ENCODE data around the gene COL16A1. TPM values are rescaled to one million over a fixed set of nuclear protein-coding genes. Genes with fewer than 3 reads are reported as not detected.

Gene COL16A1
- total RNA-seq, 2 experiments from 2014 or later = 0.09 TPM; not detected in 1

DNA sequence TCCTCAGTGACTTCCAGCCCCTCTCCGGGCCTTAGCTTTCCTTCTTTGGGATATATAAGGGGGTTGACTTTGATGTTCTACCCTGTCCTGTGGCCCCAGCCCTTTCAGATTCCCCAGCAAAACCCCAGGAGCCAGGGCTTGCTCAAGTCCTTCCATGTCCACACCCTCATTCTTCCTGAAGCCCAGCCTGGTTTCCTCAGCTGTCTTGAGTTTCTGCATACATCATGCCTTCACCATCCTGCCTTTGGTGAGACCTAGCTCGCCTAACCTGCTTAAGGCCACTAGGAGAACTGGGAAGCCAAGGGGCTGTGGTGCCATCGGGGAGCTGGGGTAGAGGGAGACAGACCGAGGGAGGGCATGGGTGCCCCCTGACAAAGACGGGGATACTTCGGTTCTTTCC lies 42.0 kb downstream of the COL16A1 start:
- no peak for ATAC-seq
- no peak for DNase-seq
- POLR2A ChIA-PET = interaction anchor here (0.8 kb wide), 1 partner anchor 17 kb away, joined by 6 read pairs; the partner anchor contains the start of gene PEF1
- H3K4me1 Mint-ChIP-seq = no peaks in the 10 kb centered on the region
- no peaks in the 10 kb centered on the region for H3K36me3 Mint-ChIP-seq (ENCODE audit: low read depth)
- no peaks in the 10 kb centered on the region for H3K27me3 Mint-ChIP-seq
- H3K27ac Mint-ChIP-seq = no peak overlapping the region
- intact Hi-C loops (cut with DNase I, micrococcal nuclease) = loop anchor here (5.0 to 10.0 kb wide), 2 partner anchors 45 to 303 kb away; no protein-coding TSS in a partner anchor
- H3K9me3 Mint-ChIP-seq (ENCODE audit: low read depth) = no peaks in the 10 kb centered on the region
- CTCF ChIA-PET = interaction anchor here (0.7 to 1.0 kb wide), 4 partner anchors 8 to 127 kb away, joined by 3 to 6 read pairs (median 4); partner anchors contain the start of gene PEF1
- H3K4me3 Mint-ChIP-seq = no peak overlapping the region

DNA sequence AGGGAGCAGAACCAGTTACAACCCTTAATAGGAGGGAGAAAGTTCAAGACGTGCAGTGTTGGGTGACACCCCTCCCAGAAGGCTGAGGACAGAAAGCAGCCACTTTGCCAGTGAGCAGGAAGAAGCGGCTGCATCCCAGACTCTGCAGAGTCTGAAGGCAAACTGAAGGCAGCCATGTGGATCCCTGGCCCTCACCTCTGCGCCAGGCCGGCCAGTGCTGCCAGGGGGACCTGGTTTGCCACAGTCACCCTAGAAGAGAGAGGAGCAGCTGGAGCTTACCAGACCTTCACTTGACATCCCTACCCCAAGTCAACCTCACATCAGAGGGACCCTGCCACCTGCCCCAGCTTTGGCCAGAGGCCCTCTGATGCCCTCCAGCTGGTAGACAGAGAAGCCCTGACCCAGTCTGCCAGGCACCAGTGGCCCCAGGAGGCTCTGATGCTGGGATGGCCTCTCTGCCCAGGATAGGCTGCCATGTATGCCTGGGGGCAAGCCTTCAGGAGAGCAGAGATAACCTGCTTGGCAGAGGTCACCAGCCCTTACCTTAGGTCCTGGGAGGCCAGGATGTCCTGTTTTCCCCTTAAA lies 42.9 kb downstream of the COL16A1 start:
- no peaks in the 10 kb centered on the region for H3K4me1 Mint-ChIP-seq
- no peak overlapping the region for H3K27ac Mint-ChIP-seq
- ATAC-seq (no peak), DNase-seq (no peak)
- ChIA-PET CTCF (interaction anchor here (0.8 to 1.0 kb wide), 3 partner anchors 16 to 128 kb away, joined by 3 to 6 read pairs (median 3); partner anchors contain the start of gene PEF1), POLR2A (interaction anchor here (0.8 kb wide), 1 partner anchor 16 kb away, joined by 6 read pairs; the partner anchor contains the start of gene PEF1)
- H3K27me3 Mint-ChIP-seq = no peaks in the 10 kb centered on the region
- no peak overlapping the region for H3K4me3 Mint-ChIP-seq
- H3K9me3 Mint-ChIP-seq (ENCODE audit: low read depth) = no peaks in the 10 kb centered on the region
- no peaks in the 10 kb centered on the region for H3K36me3 Mint-ChIP-seq (ENCODE audit: low read depth)
- intact Hi-C loops (cut with DNase I, micrococcal nuclease) = loop anchor here (5.0 to 10.0 kb wide), 2 partner anchors 46 to 304 kb away; no protein-coding TSS in a partner anchor

DNA sequence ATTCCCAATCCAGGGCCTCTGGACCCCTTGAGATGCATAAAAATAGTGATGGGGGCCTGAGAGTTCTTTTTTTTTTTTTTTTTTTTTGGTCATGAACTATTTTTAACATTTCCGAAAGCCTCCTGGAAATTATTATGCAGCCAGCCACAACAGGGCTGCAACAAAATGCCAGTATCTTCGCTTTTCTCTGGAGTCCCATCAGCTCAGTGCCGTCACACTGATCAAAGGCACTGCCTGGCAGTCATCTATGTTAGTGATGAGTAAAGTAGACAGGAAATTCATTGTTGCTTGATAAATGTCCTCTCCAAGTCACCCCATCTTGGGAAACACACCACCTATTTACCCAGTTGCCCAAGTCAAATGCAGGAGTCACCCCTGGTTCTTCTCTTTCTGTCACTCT lies 43.9 kb downstream of the COL16A1 start:
- no peaks in the 10 kb centered on the region for H3K4me1 Mint-ChIP-seq
- intact Hi-C loops (cut with DNase I, micrococcal nuclease) = loop anchor here (5.0 to 10.0 kb wide), 2 partner anchors 47 to 305 kb away; no protein-coding TSS in a partner anchor
- ChIA-PET CTCF (interaction anchor here (0.7 to 1.1 kb wide), 4 partner anchors 15 to 129 kb away, joined by 3 to 7 read pairs (median 3); partner anchors contain the start of gene PEF1), POLR2A (no interaction called here)
- no peaks in the 10 kb centered on the region for H3K27me3 Mint-ChIP-seq
- H3K4me3 Mint-ChIP-seq = no peak overlapping the region
- no peaks in the 10 kb centered on the region for H3K36me3 Mint-ChIP-seq (ENCODE audit: low read depth)
- H3K27ac Mint-ChIP-seq = no peak overlapping the region
- H3K9me3 Mint-ChIP-seq (ENCODE audit: low read depth) = no peaks in the 10 kb centered on the region
- no peak for ATAC-seq
- no peak for DNase-seq

DNA sequence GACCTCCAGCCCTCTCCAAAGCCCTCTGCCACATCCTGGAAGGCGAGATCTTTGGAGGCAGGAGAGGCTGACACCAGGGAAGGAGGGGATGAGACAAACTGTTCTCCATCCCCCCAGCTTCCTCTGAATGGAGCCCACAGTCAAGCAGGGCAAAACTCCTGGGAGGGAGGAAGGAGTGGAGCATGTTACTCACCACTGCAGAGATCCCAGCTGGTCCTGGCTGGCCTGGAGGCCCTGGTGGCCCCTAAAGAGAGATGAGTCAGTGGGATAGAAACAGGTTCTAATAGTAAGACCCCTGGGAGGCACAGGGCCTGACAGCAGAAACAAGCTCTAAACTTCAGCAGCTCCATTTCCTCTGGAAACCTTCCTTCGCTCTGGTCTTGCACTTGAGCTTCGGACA lies 45.1 kb downstream of the COL16A1 start:
- Mint-ChIP-seq H3K36me3 (ENCODE audit: low read depth) (no peaks in the 10 kb centered on the region), H3K4me1 (no peaks in the 10 kb centered on the region), H3K27ac (no peak overlapping the region), H3K4me3 (no peak overlapping the region), H3K27me3 (no peaks in the 10 kb centered on the region), H3K9me3 (ENCODE audit: low read depth) (no peaks in the 10 kb centered on the region)
- DNase-seq (no peak), ATAC-seq (no peak)
- ChIA-PET CTCF (interaction anchor here (0.8 to 3.3 kb wide), 3 partner anchors 19 to 130 kb away, joined by 3 to 8 read pairs (median 4); no protein-coding TSS in a partner anchor), POLR2A (no interaction called here)
- intact Hi-C loops (cut with DNase I, micrococcal nuclease) = no loop called here

DNA sequence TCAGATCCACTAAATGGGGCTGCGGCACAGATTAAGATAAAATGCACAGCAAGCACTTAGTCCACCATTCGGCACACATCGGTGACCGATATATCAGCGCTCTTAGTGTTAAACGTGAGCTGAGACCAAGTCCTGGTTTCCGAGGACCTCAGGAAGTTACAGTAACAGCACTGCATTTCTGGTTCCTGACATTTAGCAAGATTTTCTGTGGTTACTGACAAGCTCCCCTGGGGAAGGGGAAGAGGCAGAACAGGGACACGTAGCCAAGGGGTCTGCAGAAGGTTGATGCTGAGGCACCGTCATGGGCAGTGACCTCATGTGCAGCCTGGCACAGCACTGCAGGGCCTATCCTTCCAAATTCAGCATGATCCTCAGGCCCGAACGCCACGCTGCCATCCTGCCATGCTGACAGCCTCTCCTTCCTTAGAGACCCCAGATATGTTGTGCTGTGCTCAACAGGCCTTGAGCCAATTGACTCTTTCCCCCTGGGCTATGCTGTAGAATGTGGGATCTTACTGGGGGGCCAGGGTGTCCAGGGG lies 45.8 kb downstream of the COL16A1 start:
- DNase-seq (no peak), ATAC-seq (no peak)
- CTCF ChIA-PET = interaction anchor here (0.6 to 3.3 kb wide), 3 partner anchors 17 to 131 kb away, joined by 3 to 8 read pairs (median 4); no protein-coding TSS in a partner anchor
- no peaks in the 10 kb centered on the region for H3K9me3 Mint-ChIP-seq (ENCODE audit: low read depth)
- no peaks in the 10 kb centered on the region for H3K4me1 Mint-ChIP-seq
- no peaks in the 10 kb centered on the region for H3K27me3 Mint-ChIP-seq
- intact Hi-C loops (cut with DNase I, micrococcal nuclease) = no loop called here
- H3K27ac Mint-ChIP-seq = no peak overlapping the region
- H3K4me3 Mint-ChIP-seq = no peak overlapping the region
- POLR2A ChIA-PET = no interaction called here
- no peaks in the 10 kb centered on the region for H3K36me3 Mint-ChIP-seq (ENCODE audit: low read depth)

DNA sequence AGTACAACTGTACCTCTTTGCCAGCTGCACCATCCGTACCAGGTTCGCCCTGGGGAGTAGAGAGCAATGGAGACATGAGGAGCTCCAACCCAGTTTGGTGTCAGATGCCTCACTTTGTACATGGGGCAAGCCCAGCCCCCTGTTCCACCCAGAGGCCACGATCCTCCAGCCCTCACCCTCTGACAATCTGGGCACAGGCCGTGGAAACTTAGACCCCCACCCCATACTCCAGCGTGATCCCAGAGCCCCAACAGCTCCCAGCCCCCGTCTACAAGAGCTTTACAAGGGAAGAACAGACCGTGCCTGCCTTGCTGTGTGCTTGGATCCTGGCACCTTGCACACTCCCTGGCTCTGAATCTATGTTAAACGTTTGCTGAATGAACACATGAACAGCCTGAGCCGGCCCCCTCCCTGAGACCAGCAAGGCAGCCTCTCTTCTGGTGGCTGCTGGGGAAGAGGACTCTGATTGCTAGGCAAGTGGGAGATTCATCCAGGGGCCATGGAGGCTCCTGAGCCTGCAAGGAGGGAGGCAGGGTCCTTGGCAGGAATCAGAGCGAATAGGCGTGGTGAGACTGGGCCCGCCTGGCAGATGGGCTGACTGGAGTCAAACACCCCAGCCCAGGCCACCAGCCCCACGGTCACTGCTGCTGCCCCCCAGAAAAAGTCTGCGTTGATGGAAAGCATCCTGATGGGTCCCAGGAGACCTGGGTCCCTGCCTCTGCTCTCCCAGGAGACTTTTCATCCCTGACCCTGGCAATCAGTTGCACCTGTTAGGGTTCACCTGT lies 46.6 kb downstream of the COL16A1 start:
- CTCF ChIA-PET = interaction anchor here (0.6 to 3.3 kb wide), 3 partner anchors 17 to 132 kb away, joined by 3 to 8 read pairs (median 4); no protein-coding TSS in a partner anchor
- Mint-ChIP-seq H3K4me3 (no peak overlapping the region), H3K27ac (no peak overlapping the region), H3K4me1 (no peaks in the 10 kb centered on the region), H3K9me3 (ENCODE audit: low read depth) (no peaks in the 10 kb centered on the region), H3K27me3 (no peaks in the 10 kb centered on the region), H3K36me3 (ENCODE audit: low read depth) (no peaks in the 10 kb centered on the region)
- no peak for DNase-seq
- ATAC-seq = no peak
- POLR2A ChIA-PET = no interaction called here
- intact Hi-C loops (cut with DNase I, micrococcal nuclease) = no loop called here

DNA sequence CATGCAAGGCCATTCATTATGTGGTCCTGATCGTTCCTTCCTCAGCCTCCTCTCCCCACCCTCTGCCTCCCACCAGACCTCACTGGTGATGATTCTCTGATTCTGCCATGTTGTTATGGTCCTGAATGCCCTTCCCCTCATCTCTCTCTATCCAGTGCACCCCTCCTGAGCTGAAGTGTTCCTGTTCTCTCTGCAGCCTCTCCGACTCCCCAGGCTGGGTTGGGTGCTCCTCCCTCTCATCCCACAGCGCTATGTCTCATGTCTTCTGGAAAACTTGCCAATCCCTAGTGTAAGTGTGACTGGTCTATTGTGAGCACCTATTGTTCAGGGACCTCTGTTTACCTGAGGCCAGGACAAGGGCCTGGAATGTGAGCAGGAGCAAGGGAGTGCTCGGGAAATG lies 48.1 kb downstream of the COL16A1 start:
- intact Hi-C loops (cut with DNase I, micrococcal nuclease) = no loop called here
- ChIA-PET CTCF (interaction anchor here (0.6 to 3.3 kb wide), 2 partner anchors 11 to 133 kb away, joined by 3 to 8 read pairs; no protein-coding TSS in a partner anchor), POLR2A (no interaction called here)
- no peak overlapping the region for H3K4me3 Mint-ChIP-seq
- no peaks in the 10 kb centered on the region for H3K4me1 Mint-ChIP-seq
- H3K27ac Mint-ChIP-seq = no peak overlapping the region
- ATAC-seq (no peak), DNase-seq (no peak)
- no peaks in the 10 kb centered on the region for H3K27me3 Mint-ChIP-seq
- H3K36me3 Mint-ChIP-seq (ENCODE audit: low read depth) = no peaks in the 10 kb centered on the region
- H3K9me3 Mint-ChIP-seq (ENCODE audit: low read depth) = no peaks in the 10 kb centered on the region

DNA sequence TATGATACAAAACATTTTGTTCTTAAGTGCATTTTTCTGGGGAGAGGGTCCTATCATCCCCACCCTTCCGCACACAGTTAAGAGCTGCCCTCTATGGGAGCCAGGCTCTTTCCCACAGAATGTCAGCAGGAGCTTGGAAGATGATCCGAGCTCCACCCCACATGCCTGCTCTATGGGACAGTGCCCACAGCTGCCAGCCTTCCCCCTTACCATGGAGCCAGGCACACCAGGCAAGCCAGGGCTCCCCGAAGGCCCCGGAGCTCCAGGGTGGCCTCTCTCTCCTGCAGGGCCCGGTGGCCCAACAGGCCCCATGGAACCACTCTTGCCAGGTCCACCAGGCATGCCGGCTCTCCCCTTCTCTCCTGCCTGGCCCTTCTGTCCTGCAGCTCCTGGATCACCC lies 48.7 kb downstream of the COL16A1 start:
- POLR2A ChIA-PET = no interaction called here
- H3K36me3 Mint-ChIP-seq (ENCODE audit: low read depth) = no peaks in the 10 kb centered on the region
- H3K27ac Mint-ChIP-seq = no peak overlapping the region
- CTCF ChIA-PET = no interaction called here
- DNase-seq (no peak), ATAC-seq (no peak)
- no peaks in the 10 kb centered on the region for H3K4me1 Mint-ChIP-seq
- H3K27me3 Mint-ChIP-seq = no peaks in the 10 kb centered on the region
- intact Hi-C loops (cut with DNase I, micrococcal nuclease) = no loop called here
- no peak overlapping the region for H3K4me3 Mint-ChIP-seq
- H3K9me3 Mint-ChIP-seq (ENCODE audit: low read depth) = no peaks in the 10 kb centered on the region

DNA sequence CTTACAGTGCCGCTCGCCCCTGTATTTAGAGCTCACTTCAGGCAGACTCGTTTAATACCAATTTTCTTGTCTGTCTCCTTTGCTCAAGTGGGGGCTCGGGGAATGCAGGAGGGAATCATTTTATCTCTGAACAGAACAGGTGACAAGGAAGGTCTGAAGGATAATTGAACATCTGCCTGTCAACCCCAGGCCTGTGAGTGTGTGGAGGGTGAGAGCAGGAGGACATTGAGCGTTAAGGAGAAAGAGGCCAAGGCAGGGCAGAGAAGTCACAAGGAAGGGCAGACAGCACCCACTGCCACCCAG lies 49.4 kb downstream of the COL16A1 start:
- intact Hi-C loops (cut with DNase I, micrococcal nuclease) = no loop called here
- Mint-ChIP-seq H3K4me3 (no peak overlapping the region), H3K36me3 (ENCODE audit: low read depth) (no peaks in the 10 kb centered on the region), H3K27ac (no peak overlapping the region), H3K9me3 (ENCODE audit: low read depth) (no peaks in the 10 kb centered on the region), H3K27me3 (no peaks in the 10 kb centered on the region), H3K4me1 (no peaks in the 10 kb centered on the region)
- no peak for ATAC-seq
- POLR2A ChIA-PET = no interaction called here
- CTCF ChIA-PET = no interaction called here
- DNase-seq = no peak

DNA sequence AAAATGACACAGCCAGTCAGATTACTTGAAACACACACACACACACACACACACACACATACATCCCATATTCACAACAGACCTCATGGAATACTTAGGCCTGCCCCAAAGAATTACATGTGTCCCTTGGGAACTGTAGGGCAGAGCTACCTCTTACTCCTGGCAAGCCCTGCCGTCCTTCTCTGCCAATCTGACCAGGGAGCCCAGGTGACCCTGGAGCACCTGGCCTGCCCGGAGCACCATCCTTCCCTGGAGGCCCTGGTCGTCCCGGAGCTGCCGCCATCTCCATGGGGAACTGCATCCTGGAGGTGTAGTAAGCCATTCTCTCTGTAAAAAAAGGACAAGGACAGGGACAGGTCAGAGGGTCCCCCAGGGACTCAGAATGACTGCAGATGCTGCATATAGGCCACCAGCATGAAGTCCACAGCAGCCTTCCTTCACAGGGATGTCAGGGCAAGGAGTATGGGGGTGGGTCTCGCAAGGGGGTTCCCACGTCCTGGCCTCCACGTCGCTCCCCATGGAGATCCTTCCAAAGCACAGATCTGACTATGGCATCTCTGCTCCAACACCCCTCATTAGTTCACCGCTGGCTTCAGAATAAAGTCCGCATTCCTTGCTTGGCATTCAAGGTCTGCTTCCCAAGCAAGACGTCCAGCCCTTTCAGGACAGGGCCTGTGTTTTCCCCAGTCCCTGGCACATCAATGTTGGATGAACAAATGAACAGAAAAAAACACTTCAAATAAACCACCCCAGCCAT lies 49.9 kb downstream of the COL16A1 start:
- intact Hi-C loops (cut with DNase I, micrococcal nuclease) = no loop called here
- Mint-ChIP-seq H3K4me3 (no peak overlapping the region), H3K36me3 (ENCODE audit: low read depth) (no peaks in the 10 kb centered on the region), H3K4me1 (no peaks in the 10 kb centered on the region), H3K9me3 (ENCODE audit: low read depth) (no peaks in the 10 kb centered on the region), H3K27ac (no peak overlapping the region), H3K27me3 (no peaks in the 10 kb centered on the region)
- no peak for DNase-seq
- ATAC-seq = no peak
- ChIA-PET CTCF (no interaction called here), POLR2A (no interaction called here)

DNA sequence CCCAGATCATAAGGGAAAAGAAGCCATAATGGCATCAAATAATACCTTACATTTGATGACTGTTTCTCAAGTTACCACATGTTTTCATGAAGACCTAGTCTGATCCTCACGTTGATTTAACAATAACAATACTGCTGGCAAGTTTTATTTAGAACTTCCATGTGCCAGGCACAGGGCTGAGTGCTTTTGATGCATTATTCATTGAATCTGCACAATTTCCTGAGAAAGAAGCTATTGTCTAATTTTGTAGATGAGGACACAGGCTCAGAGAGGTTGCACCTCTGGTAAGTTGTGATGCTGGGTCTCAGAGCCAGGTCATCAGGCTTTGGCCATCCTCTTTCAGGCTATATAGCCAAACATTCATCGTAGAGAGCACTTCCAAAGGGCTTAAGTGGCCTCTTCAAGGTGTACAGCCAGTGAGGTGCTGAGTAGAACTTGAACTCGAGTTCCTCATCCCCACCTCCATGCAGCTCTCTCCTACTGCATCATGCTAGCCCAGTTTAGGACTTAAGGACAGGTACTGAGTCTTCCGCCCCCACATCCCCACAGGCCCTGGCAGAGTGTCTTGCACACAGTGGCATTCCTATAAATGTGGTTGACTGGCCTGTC lies 50.8 kb downstream of the COL16A1 start:
- H3K27me3 Mint-ChIP-seq = no peaks in the 10 kb centered on the region
- no peaks in the 10 kb centered on the region for H3K36me3 Mint-ChIP-seq (ENCODE audit: low read depth)
- ChIA-PET POLR2A (no interaction called here), CTCF (no interaction called here)
- DNase-seq (no peak), ATAC-seq (no peak)
- H3K4me3 Mint-ChIP-seq = no peak overlapping the region
- H3K4me1 Mint-ChIP-seq = no peaks in the 10 kb centered on the region
- no peak overlapping the region for H3K27ac Mint-ChIP-seq
- no peaks in the 10 kb centered on the region for H3K9me3 Mint-ChIP-seq (ENCODE audit: low read depth)
- intact Hi-C loops (cut with DNase I, micrococcal nuclease) = no loop called here

Data from activated CD4-positive, alpha-beta T cell treated with anti-CD3 and anti-CD28 coated beads for 36 hours (primary cell).